HepG2 (cell line): ENCODE results near the gene PLCG2. TPM values are rescaled to one million over a fixed set of nuclear protein-coding genes. Genes with fewer than 3 reads are reported as not detected.

Experiments
- ATAC-seq: fragments of 200-7000 bp; cut with Tn5 transposase; 3 replicates; pipeline ENCODE4 v1.9.1; 2020; ENCODE audit warnings: mild to moderate bottlenecking, moderate library complexity
- BruUV-seq: library from RNA; stranded (reverse); fragments of 400-500 nt; replicated peaks from 2 replicates; lab custom pipeline; 2021; lab: Mats Ljungman, UMichigan
- CTCF ChIA-PET: fragments of 300-600 bp; formaldehyde crosslinking; extraction: SDS; loops from one replicate; lab custom pipeline; 2021; ENCODE audit warnings: low total read pairs, inconsistent platforms, low intra/inter-chr PET ratio; lab: Yijun Ruan, JAX
- POLR2A ChIA-PET: fragments of 350-600 bp; sonication (Branson Sonifier 250); formaldehyde crosslinking; loops from one replicate; lab custom pipeline; 2020; ENCODE audit warnings: antibody characterized with exemption, inconsistent platforms; lab: Yijun Ruan, JAX
- DNase-seq: peaks from one replicate; pipeline ENCODE4 v3.0.0-alpha.2; 2015; ENCODE audit warnings: low spot score
- FAIRE-seq: peaks from 3 replicates; lab custom pipeline; 2011; peaks lifted over from hg19 to GRCh38; lab: Jason Lieb, UNC
- H2AFZ ChIP-seq: one replicate; pipeline ENCODE4 v1.6.1; 2011; ENCODE audit warnings: low read length, inconsistent platforms
- H3K27ac ChIP-seq: fragments of 300-600 bp; 3 replicates; pipeline ENCODE4 v1.8.0; 2011; ENCODE audit warnings: mixed run types, mild to moderate bottlenecking, mixed read lengths, low read length, inconsistent platforms; ENCODE audit not compliant: insufficient read depth; ENCODE audit errors: extremely low read length
- H3K27me3 ChIP-seq, 2 experiments: fragments of 200-600 bp in 1 of 2; 2 replicates in 1 of 2; 3 replicates in 1 of 2; pipeline versions ENCODE4 v1.6.0 to v1.8.0; 2011; ENCODE audit warnings: low read length in 2 of 2, mild to moderate bottlenecking in 2 of 2, moderate library complexity in 2 of 2, inconsistent platforms in 1 of 2; ENCODE audit not compliant: insufficient read depth in 2 of 2, control insufficient read depth in 1 of 2
- H3K36me3 ChIP-seq, 2 experiments: fragments of 200-600 bp in 1 of 2; replicated peaks in 1 of 2; 2 replicates in 1 of 2; 3 replicates in 1 of 2; pipeline versions ENCODE4 v1.5.1 to v1.8.0; 2011; ENCODE audit warnings: low read length in 2 of 2, inconsistent platforms in 1 of 2; ENCODE audit not compliant: insufficient read depth in 2 of 2, control insufficient read depth in 1 of 2
- H3K4me1 ChIP-seq: 2 replicates; pipeline ENCODE4 v1.5.1; 2012; ENCODE audit warnings: low read length, inconsistent platforms; ENCODE audit not compliant: insufficient read depth
- H3K4me2 ChIP-seq: 2 replicates; pipeline ENCODE4 v1.6.0; 2011; ENCODE audit warnings: low read depth, low read length, inconsistent platforms
- H3K4me3 ChIP-seq, 3 experiments: fragments of 200-600 bp in 1 of 3; sonication (generic), shearing (Covaris generic) in 1 of 3; replicated peaks in 1 of 3; 2 replicates each; pipeline ENCODE4 v1.5.1; 2011 to 2016; ENCODE audit warnings: low read length in 3 of 3, inconsistent platforms in 2 of 3, low read depth in 2 of 3, mild to moderate bottlenecking in 2 of 3, control low read depth in 1 of 3, mixed read lengths in 1 of 3; ENCODE audit not compliant: insufficient read depth in 1 of 3
- H3K79me2 ChIP-seq: one replicate; pipeline ENCODE4 v1.6.1; 2011; ENCODE audit warnings: low read length, inconsistent platforms; ENCODE audit not compliant: insufficient read depth
- H3K9ac ChIP-seq: 2 replicates; pipeline ENCODE4 v1.6.0; 2011; ENCODE audit warnings: mild to moderate bottlenecking, low read depth, low read length, inconsistent platforms; ENCODE audit not compliant: insufficient read depth
- H3K9me3 ChIP-seq: 2 replicates; pipeline ENCODE4 v1.5.1; 2012; ENCODE audit warnings: mild to moderate bottlenecking, low read length
- H4K20me1 ChIP-seq: 2 replicates; pipeline ENCODE4 v1.6.0; 2011; ENCODE audit warnings: inconsistent platforms, mild to moderate bottlenecking, low read length, moderate library complexity; ENCODE audit not compliant: insufficient read depth
- ATF3 ChIP-seq: sonication (generic); formaldehyde crosslinking; IDR thresholded peaks from 2 replicates; pipeline ENCODE4 v1.4.0; 2020; ENCODE audit warnings: missing genetic modification reagents
- CBX1 ChIP-seq: IDR thresholded peaks from one replicate; pipeline ENCODE4 v1.6.1; 2016; ENCODE audit warnings: antibody characterized with exemption, low read depth
- ELF3 ChIP-seq: IDR thresholded peaks from 2 replicates; pipeline ENCODE4 v1.6.1; 2016; ENCODE audit warnings: missing genetic modification reagents, missing compliant biosample characterization
- JUND ChIP-seq: sonication (generic); formaldehyde crosslinking; IDR thresholded peaks from 2 replicates; pipeline ENCODE4 v1.8.0; 2022; ENCODE audit warnings: mild to moderate bottlenecking, missing genetic modification reagents
- KAT7 ChIP-seq: IDR thresholded peaks from 2 replicates; pipeline ENCODE4 v1.6.1; 2018; ENCODE audit warnings: borderline replicate concordance, missing compliant biosample characterization
- MAX ChIP-seq: IDR thresholded peaks from 2 replicates; pipeline ENCODE4 v1.6.1; 2012; ENCODE audit warnings: inconsistent platforms
- RFX1 ChIP-seq: fragments of 450-650 bp; IDR thresholded peaks from 2 replicates; pipeline ENCODE4 v1.6.1; 2017
- SMARCC2 ChIP-seq: fragments of 450-650 bp; IDR thresholded peaks from 2 replicates; pipeline ENCODE4 v1.6.1; 2017; ENCODE audit warnings: antibody characterized with exemption, mild to moderate bottlenecking
- SOX13 ChIP-seq, 3 experiments: fragments of 450-650 bp in 1 of 3; sonication (generic) in 1 of 3; formaldehyde crosslinking in 1 of 3; IDR thresholded peaks in 2 of 3; conservative IDR thresholded peaks in 1 of 3; 2 replicates each; pipeline versions ENCODE4 v1.5.0 to v1.6.1; 2016 to 2020; ENCODE audit warnings: antibody characterized with exemption in 1 of 3, mild to moderate bottlenecking in 1 of 3, missing compliant biosample characterization in 1 of 3, missing genetic modification reagents in 1 of 3, moderate library complexity in 1 of 3
- TARDBP ChIP-seq: sonication (generic); formaldehyde crosslinking; IDR thresholded peaks from 2 replicates; pipeline ENCODE4 v1.8.0; 2022; ENCODE audit warnings: mild to moderate bottlenecking, missing genetic modification reagents
- ZEB1 ChIP-seq: IDR thresholded peaks from 2 replicates; pipeline ENCODE4 v1.6.1; 2012; ENCODE audit warnings: mild to moderate bottlenecking, low read depth, inconsistent platforms; ENCODE audit not compliant: insufficient replicate concordance
- ZNF225 ChIP-seq: sonication (generic); formaldehyde crosslinking; IDR thresholded peaks from 2 replicates; pipeline ENCODE4 v1.4.0; 2020; ENCODE audit warnings: mild to moderate bottlenecking, missing genetic modification reagents
- ZNF275 ChIP-seq: sonication (generic); formaldehyde crosslinking; IDR thresholded peaks from 2 replicates; pipeline ENCODE4 v1.8.0; 2022; ENCODE audit warnings: missing genetic modification reagents, mild to moderate bottlenecking, inconsistent platforms, borderline replicate concordance
- ZNF296 ChIP-seq: sonication (generic); formaldehyde crosslinking; conservative IDR thresholded peaks from 2 replicates; pipeline ENCODE4 v1.5.0; 2020; ENCODE audit warnings: mild to moderate bottlenecking, missing genetic modification reagents
- ZNF441 ChIP-seq: sonication (generic); formaldehyde crosslinking; IDR thresholded peaks from 2 replicates; pipeline ENCODE4 v1.7.0; 2021; ENCODE audit warnings: missing genetic modification reagents, borderline replicate concordance
- ZNF883 ChIP-seq: sonication (generic); formaldehyde crosslinking; IDR thresholded peaks from 2 replicates; pipeline ENCODE4 v1.5.1; 2020; ENCODE audit warnings: mild to moderate bottlenecking, missing genetic modification reagents; ENCODE audit errors: not compliant biosample characterization
- WGBS: methylation state at CpG from one replicate; pipeline ENCODE4 v1.1.6; 2017; ENCODE audit warnings: low lambda C conversion rate; 5-methylcytosine and 5-hydroxymethylcytosine counted together
- in situ Hi-C: cut with HindIII; loops from 2 replicates; pipeline ENCODE4 v1.10.0; 2017; ENCODE audit warnings: low pct_unique_long_range_greater_than_20kb; ENCODE audit not compliant: extremely low pct_ligation_motif_present
- intact Hi-C: fragments of 100-400 bp; cut with micrococcal nuclease; formaldehyde crosslinking; loops from one replicate; pipeline ENCODE4 v1.10.0; 2022; ENCODE audit not compliant: unreplicated experiment
- polyA plus RNA-seq, 8 experiments: library from polyadenylated mRNA; depleted of rRNA in 3 of 8; stranded (reverse) in 7 of 8; unstranded in 1 of 8; fragments of >200 nt; fragmentation: Illumina TruSeq in 4 of 8; extraction: Trizol in 4 of 8; gene quantifications; 2 replicates each; pipeline versions ENCODE4 v1.2.1 to v1.2.3, GENCODE V29; 2011 to 2016; ENCODE audit warnings: low read depth in 4 of 8, missing spikeins in 1 of 8, mixed read lengths in 1 of 8; ENCODE audit not compliant: insufficient read depth in 1 of 8
- total RNA-seq, 5 experiments: library from RNA; depleted of rRNA; stranded (reverse); fragments of >200 nt; fragmentation: Illumina TruSeq; extraction: Trizol; gene quantifications; 2 replicates each; pipeline ENCODE4 v1.2.3, GENCODE V29; 2016; ENCODE audit warnings: low read depth in 1 of 5
- TF ChIP-seq, protein P1 (sequence below): sonication (generic); formaldehyde crosslinking; IDR thresholded peaks from 2 replicates; pipeline ENCODE4 v1.5.0; 2020; ENCODE audit warnings: missing genetic modification reagents
- TF ChIP-seq, protein P2 (sequence below): sonication (generic); formaldehyde crosslinking; IDR thresholded peaks from 2 replicates; pipeline ENCODE4 v1.5.0; 2020; ENCODE audit warnings: missing genetic modification reagents

Gene PLCG2
- total and polyA plus RNA-seq, 2 of the 13 experiments (the other 11 are each of a cell fraction or from before 2014, with no cell fraction given): 0.13 to 0.18 TPM

- intact Hi-C loops: no loop called here
- Histone ChIP-seq H3K36me3 (no peaks in the 10 kb centered on the region), H3K79me2 (no peaks in the 10 kb centered on the region), H4K20me1 (no peaks in the 10 kb centered on the region), H3K4me1 (peaks cover 12% of the 10 kb centered on the region), H3K27ac (no peak overlapping the region), H3K27me3 (peaks cover 2 to 31% of the 10 kb centered on the region in 2 experiments; a peak in 4 of 5 replicates), H3K9ac (no peak overlapping the region), H3K4me2 (peak overlapping the region; percentile 86), H3K9me3 (no peaks in the 10 kb centered on the region), H3K4me3 (peak overlapping the region; percentile 35 to 73 (median 52); a peak in 5 of 6 replicates), H2AFZ (peak overlapping the region; percentile 57)
- ChIA-PET POLR2A (no interaction called here), CTCF (no interaction called here)
- BruUV-seq: no TSS peak
- in situ Hi-C loops: loop anchor here (25.0 kb wide), 1 partner anchor 709 kb away; the partner anchor contains the start of gene ATMIN
- FAIRE-seq (peak; percentile 85), DNase-seq (peak; percentile 42), ATAC-seq (peak; percentile 81)
- 28% methylated on average over 27 of the region's 33 CpGs for WGBS
- TF ChIP-seq CBX1 (peak; percentile 99), SMARCC2 (no peak), ZEB1 (peak; percentile 31), ZNF275 (CRISPR knock-in tag) (0 out of 2 replicates have a peak, but pooled peaks have one; percentile 50), ELF3 (CRISPR knock-in tag) (peak; percentile 52), ZNF225 (CRISPR knock-in tag) (peak; percentile 43; the same call in 1 of the 2 replicates), MAX (peak; percentile 62; the same call in 1 of the 2 replicates), JUND (CRISPR knock-in tag) (no peak), ZNF296 (CRISPR knock-in tag) (0 out of 2 replicates have a peak, but pooled peaks have one; percentile 30), KAT7 (no peak), ZNF883 (CRISPR knock-in tag) (peak; percentile 47), ATF3 (CRISPR knock-in tag) (no peak), TARDBP (CRISPR knock-in tag) (peak; percentile 46; the same call in 1 of the 2 replicates), ZNF441 (CRISPR knock-in tag) (no peak), RFX1 (no peak), SOX13 (IDR thresholded peaks at IDR 0.05) (no peak), SOX13 (CRISPR knock-in tag; conservative IDR thresholded peaks at IDR 0.05 in 1 of 2, IDR thresholded peaks at IDR 0.05 in 1 of 2) (no peak)
- TF ChIP-seq, protein P1, sequence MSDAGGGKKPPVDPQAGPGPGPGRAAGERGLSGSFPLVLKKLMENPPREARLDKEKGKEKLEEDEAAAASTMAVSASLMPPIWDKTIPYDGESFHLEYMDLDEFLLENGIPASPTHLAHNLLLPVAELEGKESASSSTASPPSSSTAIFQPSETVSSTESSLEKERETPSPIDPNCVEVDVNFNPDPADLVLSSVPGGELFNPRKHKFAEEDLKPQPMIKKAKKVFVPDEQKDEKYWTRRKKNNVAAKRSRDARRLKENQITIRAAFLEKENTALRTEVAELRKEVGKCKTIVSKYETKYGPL (CRISPR knock-in tag): no peak
- TF ChIP-seq, protein P2, sequence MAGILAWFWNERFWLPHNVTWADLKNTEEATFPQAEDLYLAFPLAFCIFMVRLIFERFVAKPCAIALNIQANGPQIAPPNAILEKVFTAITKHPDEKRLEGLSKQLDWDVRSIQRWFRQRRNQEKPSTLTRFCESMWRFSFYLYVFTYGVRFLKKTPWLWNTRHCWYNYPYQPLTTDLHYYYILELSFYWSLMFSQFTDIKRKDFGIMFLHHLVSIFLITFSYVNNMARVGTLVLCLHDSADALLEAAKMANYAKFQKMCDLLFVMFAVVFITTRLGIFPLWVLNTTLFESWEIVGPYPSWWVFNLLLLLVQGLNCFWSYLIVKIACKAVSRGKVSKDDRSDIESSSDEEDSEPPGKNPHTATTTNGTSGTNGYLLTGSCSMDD: no peak
These were observed 33.2 kb upstream of the PLCG2 start for GRCh38 chr16:81745704-81746558.
